CD4-positive, alpha-beta T cell treated with Interferon alpha-2 for 1 hour (primary cell): ENCODE data around the gene RAP2B.

Source experiments
- DNase-seq, 2 donors: peaks; one replicate each; pipeline ENCODE4 v3.0.0-alpha.2; 2020 to 2022

The RAP2B gene

DNA sequence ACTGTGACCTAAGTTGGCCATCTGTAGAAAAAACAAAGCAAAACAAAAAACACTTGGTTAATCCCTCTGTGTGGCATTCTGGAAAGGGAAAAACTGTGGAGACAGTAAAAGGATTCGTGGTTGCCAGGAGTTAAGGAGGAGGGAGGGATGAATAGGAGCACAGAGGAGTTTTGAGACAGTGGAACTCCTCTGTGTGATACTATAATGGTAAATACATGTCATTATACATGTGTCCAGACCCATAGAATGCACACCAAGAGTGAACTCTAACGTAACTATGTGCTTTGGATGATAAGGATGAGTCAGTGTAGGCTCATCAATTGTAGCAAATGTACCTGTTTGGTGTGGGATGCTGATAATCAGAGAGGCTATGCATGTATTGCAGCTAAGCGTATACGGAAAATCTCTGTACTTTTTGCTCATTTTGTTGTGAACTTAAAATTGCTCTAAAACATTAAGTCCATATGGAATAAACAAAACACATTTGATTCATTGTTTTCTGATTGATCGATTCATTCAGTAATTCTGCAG is 33.4 kb downstream of the RAP2B start:
- DNase-seq = no peak

DNA sequence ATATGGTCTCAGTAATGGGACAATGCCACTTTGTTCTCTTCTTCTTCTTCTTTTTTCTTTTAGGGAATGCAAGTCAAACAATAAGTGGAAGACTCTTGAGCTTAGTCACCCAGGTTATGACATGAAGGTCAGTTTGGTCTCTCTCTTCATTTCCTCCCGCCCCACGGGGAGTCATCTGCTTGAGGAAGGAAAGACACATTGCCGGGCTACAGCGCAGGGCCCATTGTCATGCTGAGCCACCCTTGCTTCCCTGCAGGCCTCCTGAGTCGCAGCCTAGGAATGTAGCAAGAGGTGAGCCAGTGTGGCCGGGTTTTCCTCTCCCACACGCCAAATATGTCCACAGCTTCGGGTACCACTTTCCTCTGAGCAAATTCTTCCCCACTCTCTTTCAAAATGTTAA is 47.6 kb downstream of the RAP2B start:
- peak in 1 of 2 donors; percentile 39 for DNase-seq

DNA sequence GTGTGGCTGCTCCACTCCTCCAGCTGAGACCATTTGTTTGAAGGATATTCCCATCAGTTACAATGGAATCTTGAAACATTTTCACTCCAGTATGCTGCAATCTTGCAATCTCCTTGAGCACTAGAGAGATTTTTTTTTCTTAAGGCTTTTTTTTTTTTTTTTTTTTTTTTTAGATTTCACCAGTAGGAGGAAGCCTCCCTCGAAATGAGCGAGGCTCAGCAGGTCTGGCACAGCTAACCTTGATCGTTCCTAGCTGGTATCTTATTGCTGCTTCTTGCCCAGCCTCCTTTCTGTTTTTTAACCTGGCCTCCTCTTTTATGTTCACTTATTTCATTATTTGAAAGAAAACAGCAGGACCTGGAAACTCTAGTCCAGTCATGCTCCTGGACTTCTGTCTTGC is 48.1 kb downstream of the RAP2B start:
- peak; percentile 12 to 45 for DNase-seq

DNA sequence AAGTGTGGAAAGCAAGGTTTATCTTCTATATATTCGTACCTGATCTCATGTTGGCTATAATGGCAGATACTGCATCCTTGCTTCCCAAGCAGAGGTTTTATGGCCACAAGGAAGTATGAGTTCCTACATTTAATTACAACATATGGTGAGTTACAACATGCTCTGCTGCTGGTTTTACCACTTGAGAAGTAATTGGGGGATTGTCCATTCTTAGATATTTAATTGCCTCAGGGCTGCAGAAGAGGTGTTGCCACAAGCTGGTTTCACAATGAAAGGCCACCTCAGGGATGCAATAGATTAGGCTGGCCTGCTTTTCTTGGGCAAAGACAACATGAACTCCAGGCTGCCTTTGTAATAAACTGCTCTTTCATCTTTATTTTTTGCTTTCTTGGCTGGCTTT is 48.6 kb downstream of the RAP2B start:
- DNase-seq = no peak

DNA sequence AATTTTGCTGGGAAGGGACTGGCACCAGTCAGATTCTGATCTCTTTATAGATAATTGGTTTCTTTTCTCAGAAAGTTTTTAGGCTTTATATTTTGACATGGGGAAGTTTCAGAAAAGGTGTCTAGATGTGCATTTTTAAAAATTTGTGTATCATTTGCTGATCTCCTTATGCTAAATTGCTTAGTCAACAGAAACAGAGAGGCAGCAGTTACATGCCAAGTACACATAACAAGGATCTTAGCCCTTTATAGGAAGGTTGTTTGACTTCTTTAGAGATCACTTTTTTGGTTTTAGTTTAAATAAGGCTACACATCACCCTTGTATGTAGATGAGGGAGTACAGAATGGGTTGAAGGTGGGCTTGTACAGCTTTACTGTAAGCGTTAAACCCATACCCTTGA is 53.5 kb downstream of the RAP2B start:
- no peak for DNase-seq

DNA sequence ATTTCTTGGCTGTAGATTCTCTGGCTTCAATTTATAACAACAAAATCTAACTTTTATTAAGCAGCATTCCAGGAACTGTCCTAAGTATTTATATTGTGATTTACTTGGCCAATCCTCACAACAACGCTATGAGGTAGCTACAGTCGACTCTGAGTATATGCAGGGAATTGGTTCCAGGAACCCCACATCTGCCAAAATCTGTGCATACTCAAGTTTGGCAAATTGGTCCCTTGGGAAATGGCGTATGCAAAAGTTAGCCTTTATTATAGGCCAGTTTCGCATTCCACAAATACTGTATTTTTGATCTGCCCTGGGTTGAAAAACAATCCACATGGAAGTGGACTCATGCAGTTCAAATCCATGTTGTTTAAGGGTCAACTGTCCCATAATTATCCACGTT is 53.9 kb downstream of the RAP2B start:
- DNase-seq = no peak

DNA sequence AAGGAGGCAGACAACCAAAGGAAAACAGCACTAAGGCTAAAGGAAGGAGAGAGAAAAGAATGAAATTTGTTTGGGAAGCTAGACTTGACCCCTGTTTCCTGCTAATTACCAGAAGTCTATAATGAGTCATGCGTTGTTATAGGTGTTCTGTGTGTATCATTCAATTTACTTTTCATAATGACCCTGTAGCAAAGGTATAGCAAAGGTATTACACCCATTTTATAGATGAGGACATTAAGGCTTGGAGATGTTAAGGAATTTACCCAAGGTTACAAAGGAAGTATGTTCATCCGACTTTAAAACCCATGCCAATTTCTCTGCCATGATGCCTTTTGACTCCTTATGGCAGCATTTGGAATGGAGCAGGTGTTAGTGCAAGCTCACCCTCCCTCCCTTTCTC is 54.9 kb downstream of the RAP2B start:
- DNase-seq = no peak

DNA sequence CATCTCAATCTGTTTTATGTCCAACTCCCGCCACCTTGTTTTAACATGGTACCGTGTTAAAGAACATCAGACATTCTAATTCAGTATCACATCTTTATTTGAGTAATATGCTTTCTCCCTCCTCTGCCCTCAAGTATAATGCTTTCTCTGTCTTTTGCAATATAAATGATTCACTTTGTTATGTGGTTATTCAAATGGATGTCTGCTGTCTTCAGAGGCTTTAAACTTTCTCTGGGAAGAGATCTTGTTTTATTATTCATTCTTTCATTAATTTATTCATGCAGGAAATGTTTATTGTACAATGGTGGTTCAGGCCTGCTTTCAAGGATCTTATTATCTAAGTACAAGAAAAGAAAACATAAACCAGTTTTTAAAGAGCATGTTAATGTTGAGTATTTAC is 57.1 kb downstream of the RAP2B start:
- no peak for DNase-seq
